HG03045 (cell line): Measurements from ENCODE around the gene SPATS2.
"Not testable (repeated sequence)": the region's sequence is repeated elsewhere in the genome, so short reads cannot be mapped to it uniquely, and the experiment has no call there.

Source experiments
- ATAC-seq: cut with Tn5 transposase; IDR thresholded peaks from one replicate; pipeline ENCODE4 v1.9.1; 2021; ENCODE audit warnings: mild to moderate bottlenecking, moderate library complexity; ENCODE audit not compliant: unreplicated experiment

Gene SPATS2

DNA sequence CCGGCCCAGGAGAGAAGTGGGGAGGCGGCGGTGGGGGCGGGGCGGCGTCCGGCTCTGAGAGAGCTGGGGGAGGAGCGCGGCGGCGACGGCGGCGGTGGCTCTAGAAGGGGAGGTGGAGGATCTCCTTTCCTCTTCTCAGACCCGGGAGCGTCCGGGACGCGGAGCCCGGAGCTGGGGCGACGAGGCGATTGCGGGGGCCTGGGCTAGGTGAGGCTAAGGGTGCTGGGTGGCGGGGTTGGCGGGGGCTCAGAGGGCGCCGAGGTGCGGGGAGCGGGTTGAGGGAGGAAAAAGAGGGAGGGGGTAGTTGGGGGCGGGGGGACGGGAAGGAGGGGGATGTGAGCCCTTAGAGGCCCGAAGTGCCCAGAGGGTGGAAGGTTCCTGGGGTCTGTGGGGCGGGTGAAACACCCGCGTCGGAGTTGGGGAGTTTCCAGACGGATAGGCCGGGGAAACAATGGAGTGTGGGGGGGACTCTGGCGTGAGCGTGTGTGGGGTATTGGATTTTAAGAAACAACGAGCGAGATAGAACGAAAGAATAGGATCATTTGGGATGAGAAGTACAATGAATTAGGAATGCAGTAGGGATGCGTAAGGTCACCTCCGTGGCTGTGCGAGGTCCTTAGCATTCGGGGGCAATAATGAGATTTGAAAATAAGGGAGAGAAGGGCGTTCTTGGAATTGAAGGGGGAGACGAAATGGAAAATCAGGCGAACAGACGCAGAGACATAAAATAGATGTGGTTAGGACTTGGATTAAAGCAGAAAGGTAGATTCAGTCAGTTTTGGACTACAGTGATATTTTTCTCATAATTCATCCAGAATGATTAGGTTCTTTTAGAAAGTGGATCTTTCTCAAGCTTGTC, at the start of gene SPATS2:
TSS of gene SPATS2 (plus strand) at position 82 of the 859 bp plus-strand sequence. CDS start 93,551 bp downstream, outside the sequence.
- no peak for ATAC-seq

DNA sequence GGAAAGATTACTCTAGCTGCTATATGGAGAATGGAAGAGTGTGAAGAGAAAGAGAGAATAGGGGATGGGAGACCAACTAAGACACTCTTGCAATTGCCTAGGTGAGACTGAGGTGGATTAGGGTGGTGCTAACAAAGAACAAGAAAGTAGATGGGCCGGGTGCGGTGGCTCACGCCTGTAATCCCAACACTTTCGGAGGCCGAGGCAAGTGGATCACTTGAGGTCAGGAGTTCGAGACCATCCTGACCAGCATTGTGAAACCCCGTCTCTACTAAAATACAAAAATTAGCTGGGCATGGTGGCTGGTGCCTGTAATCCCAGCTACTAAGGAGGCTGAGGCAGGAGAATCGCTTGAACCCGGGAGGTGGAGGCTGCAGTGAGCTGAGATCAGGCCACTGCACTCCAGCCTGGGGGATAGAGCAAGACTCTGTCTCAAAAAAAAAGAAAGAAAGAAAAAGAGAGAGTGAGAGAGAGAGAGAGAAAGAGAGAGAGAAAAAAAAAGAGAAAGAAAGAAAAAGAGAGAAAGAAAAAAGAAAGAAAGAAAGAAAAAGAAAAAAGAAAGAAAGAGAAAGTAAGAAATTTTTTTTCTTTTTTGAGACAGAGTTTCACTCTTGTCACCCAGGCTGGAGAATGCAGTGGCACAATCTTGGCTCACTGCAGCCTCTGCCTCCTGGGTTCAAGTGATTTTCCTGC, 46.7 kb upstream of the SPATS2 start:
- not testable (repeated sequence) for ATAC-seq

DNA sequence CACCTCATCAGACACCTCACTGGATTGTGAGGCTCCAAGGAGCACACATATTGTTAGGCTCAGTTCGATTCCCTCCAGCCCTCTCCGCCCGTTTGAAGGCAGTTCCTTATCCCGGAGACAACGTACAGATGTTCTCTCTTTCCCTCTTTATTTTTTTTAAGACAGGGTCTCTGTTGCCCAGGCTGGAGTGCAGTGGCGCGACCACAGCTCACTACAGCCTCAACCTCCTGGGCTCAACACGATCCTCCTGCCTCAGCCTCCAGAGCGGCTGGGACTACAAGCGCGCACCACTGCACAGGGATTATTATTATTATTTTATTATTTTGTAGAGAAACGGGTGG, 44.9 kb upstream of the SPATS2 start:
- ATAC-seq, result no peak

GRCh38 chr12:49322708-49323523, 44.3 kb upstream of the SPATS2 start, which contains the start of gene TROAP:
TROAP (plus strand) TSS chr12:49323255; CDS start chr12:49323609, 354 bp downstream.
- ATAC-seq, result peak; percentile 98

GRCh38 chr12:49323524-49324097, 43.7 kb upstream of the SPATS2 start:
- ATAC-seq, result no peak

- no peak for ATAC-seq
Observed at GRCh38 chr12:49325606-49326005, 41.7 kb upstream of the SPATS2 start.

GRCh38 chr12:49327368-49327767, 39.9 kb upstream of the SPATS2 start:
- ATAC-seq, result no peak

DNA sequence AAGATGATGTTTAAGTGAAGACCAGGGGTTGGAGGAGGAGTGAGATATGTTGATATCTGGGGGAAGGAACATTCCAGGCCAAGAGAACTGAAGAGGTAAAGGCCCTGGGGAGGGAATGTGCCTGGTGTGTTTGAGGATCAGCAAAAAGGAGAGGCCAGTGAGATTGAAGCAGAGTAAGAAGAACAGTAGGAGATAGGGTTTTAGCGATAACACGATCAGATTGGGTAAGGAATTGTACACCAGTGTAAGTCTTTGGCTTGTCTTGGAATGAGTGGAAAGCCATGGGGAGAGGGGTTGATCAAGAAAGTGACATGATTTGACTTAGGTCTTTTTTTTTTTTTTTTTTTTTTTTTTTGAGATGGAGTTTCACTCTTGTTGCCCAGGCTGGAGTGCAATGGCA, 39.4 kb upstream of the SPATS2 start:
- ATAC-seq, result no peak

DNA sequence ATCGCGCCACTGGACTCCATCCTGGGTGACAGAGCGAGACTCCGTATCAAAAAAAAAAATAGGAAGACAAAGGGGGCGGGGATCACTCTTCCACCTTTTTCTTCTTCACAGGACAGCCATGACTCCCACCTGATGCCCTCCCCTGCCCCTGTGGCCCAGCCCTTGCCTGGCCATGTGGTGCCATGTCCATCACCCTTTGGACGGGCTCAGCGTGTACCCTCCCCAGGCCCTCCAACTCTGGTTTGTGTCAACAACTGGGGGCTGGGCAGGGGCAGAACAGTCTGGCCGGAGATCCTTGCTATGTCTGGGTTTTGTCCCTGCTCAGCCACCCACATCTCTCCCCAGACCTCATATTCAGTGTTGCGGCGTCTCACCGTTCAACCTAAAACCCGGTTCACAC, 38.4 kb upstream of the SPATS2 start:
- ATAC-seq, result no peak

DNA sequence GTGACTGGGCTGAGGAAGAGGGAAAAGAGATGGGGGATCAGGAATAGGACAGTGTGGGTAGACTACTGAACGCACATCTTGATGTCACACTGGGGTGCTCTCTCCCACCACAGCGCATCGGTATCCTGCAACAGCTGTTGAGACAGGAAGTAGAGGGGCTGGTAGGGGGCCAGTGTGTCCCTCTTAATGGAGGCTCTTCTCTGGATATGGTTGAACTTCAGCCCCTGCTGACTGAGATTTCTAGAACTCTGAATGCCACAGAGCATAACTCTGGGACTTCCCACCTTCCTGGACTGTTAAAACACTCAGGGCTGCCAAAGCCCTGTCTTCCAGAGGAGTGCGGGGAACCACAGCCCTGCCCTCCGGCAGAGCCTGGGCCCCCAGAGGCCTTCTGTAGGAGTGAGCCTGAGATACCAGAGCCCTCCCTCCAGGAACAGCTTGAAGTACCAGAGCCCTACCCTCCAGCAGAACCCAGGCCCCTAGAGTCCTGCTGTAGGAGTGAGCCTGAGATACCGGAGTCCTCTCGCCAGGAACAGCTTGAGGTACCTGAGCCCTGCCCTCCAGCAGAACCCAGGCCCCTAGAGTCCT, 37.1 kb upstream of the SPATS2 start:
- no peak for ATAC-seq

- no peak for ATAC-seq
Observed at GRCh38 chr12:49330631-49331379, 36.5 kb upstream of the SPATS2 start.

DNA sequence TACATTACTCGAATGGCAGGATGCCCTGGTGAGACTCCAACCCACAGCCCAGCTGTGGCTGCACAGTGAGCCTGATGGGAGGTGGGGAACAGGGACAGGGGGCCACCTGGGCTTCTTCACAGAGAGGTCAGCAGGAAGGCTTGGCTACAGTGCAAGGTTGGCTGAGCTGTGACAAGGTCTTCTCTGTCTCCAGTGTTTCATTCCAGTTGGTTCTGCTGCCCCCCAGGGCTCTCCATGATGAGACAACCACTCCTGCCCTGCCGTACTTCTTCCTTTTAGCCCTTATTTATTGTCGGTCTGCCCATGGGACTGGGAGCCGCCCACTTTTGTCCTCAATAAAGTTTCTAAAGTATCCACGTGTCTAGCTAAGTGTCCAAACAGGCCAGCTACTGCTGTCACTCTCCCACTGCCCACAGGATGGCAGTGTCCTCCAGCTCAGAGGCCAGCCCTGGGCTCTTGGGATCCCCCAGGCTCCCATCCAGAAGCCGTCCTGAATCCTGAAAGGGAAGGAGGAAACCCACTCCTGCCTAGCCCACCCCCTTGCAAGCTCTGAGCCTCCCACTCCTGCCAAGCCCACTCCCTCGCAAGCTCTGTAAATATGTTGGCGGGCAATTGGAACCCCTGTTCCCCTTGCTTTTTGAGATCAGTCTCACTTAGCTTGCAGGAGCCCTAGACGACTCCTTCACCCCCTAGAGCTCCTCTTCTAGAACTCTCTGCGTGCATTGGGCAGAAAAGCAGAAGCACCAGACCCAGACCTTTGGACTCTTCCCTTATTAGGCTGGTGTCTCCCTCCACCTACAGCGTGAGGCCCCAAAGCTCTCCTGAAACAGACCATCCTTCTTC, 35.7 kb upstream of the SPATS2 start:
- no peak for ATAC-seq

DNA sequence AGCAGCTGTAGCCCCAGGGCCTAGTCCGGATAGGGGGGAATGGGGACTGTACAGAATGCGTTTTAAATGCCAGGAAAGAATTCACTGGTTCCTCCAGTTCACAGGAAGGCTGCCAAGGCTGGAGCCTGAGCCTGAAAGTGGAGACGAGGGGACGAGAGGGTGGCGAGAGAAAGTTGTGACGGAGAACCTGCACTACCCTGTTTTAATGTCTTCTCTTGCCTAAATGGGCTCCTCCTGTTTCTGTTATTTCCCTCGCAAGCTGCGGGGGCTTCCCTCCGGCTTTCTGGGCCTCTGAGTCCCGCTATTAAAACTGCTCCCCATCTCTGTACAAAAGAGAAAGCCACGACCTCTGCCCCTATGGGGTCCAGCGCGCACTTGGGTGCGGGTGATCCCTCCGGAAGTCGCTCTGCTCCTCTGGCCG, 34.8 kb upstream of the SPATS2 start:
- no peak for ATAC-seq

DNA sequence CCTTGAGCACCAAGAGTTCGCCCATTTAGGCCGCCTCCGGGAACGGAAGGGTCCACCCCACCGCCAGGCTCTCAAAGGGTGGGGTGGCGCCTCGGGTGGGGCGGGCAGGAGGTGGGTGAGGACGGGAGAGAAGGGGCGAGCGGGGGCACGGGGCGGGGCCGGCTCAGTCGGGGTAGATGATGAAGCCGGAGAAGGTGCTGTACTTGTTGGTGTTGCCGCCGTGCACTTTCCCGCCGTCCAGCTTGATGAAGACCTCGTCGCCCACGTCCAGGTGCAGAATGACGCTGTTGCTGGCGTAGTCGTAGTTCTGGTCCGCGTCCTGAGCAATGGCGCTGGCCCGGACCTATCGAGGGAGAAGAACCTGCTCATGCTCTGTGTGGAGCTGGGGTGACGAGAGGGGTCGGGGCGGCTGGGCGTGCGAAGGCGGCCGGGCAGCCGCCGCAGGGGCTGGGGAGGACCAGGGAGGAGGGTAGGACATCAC, 34.3 kb upstream of the SPATS2 start:
- ATAC-seq, result no peak

DNA sequence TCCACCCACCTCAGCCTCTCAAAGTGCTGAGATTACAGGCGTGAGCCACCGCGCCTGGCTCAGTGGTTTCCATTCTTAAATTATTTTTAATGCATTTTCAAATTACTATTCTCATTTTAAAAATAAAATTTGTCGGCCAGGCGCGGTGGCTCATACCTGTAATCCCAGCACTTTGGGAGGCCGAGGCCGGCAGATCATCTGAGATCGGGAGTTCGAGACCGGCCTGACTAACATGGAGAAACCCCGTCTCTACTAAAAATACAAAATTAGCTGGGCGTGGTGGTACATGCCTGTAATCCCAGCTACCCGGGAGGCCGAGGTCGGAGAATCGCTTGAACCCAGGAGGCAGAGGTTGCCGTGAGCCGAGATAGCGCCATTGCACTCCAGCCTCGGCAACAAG, 33.5 kb upstream of the SPATS2 start:
- ATAC-seq, result not testable (repeated sequence)

GRCh38 chr12:49334226-49334625, 33.0 kb upstream of the SPATS2 start:
- no peak for ATAC-seq

DNA sequence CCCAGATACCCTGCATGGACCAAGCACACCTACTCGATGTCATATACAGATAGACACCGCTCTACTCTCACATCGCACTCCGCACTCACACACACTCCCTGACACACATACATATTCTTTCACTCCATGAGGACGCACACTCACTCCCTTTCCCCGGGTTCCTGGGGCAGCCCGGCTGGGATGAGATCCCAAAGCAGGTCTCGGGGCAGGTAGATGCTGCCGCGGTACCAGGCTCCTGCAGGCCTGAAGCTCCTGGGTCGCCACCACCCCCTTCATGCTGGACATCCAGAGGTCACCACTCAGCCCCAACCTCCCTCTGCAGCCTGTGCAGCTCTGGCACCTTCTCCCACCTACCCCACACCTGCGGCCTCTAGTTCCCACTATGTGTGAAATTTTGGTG, 32.6 kb upstream of the SPATS2 start:
- no peak for ATAC-seq

- no peak for ATAC-seq
Observed at GRCh38 chr12:49335118-49335954, 31.9 kb upstream of the SPATS2 start.
